Neural crest cell (in vitro differentiated cells): Measurements from ENCODE around the gene PRKAG2. TPM values are rescaled to one million over a fixed set of nuclear protein-coding genes. Genes with fewer than 3 reads are reported as not detected.

ENCODE experiments used
- DNase-seq: peaks from one replicate; pipeline ENCODE4 v3.0.0; 2021; ENCODE audit warnings: low read depth, mixed read lengths, low spot score
- H3K27ac Mint-ChIP-seq: one replicate; pipeline ENCODE4 v1.8.0; 2021; ENCODE audit warnings: mild to moderate bottlenecking, mixed read lengths; ENCODE audit not compliant: unreplicated experiment
- H3K27me3 Mint-ChIP-seq: 2 replicates; pipeline ENCODE4 v1.8.0; 2021; ENCODE audit warnings: low read depth, mild to moderate bottlenecking, mixed read lengths
- H3K36me3 Mint-ChIP-seq: 2 replicates; pipeline ENCODE4 v1.8.0; 2021; ENCODE audit warnings: low read depth, mild to moderate bottlenecking, mixed read lengths
- H3K4me1 Mint-ChIP-seq: 2 replicates; pipeline ENCODE4 v1.8.0; 2021; ENCODE audit warnings: mixed read lengths
- H3K4me3 Mint-ChIP-seq: one replicate; pipeline ENCODE4 v1.8.0; 2021; ENCODE audit warnings: mild to moderate bottlenecking, mixed read lengths
- H3K9me3 Mint-ChIP-seq: 2 replicates; pipeline ENCODE4 v1.8.0; 2021; ENCODE audit warnings: mixed read lengths
- CTCF ChIP-seq: fragments of 200-600 bp; sonication (generic); conservative IDR thresholded peaks from 2 replicates; pipeline ENCODE4 v1.5.0; 2021; ENCODE audit warnings: antibody characterized with exemption, mild to moderate bottlenecking
- total RNA-seq: library from RNA; stranded (reverse); gene quantifications from 2 replicates; pipeline ENCODE4 v1.2.1, GENCODE V29; 2021

Gene PRKAG2
- total RNA-seq, 1 donor from 2014 or later, result 12.5 TPM

GRCh38 chr7:151673216-151673615 lies 203.7 kb downstream of the PRKAG2 start:
- Mint-ChIP-seq H3K27ac (no peak overlapping the region), H3K36me3 (no peaks in the 10 kb centered on the region), H3K4me1 (peaks cover 5% of the 10 kb centered on the region)

GRCh38 chr7:151672716-151673115 lies 204.2 kb downstream of the PRKAG2 start:
- H3K36me3 Mint-ChIP-seq, result no peaks in the 10 kb centered on the region
- no peak for TF ChIP-seq CTCF
- H3K9me3 Mint-ChIP-seq, result peaks cover 5% of the 10 kb centered on the region
- peaks cover 5% of the 10 kb centered on the region for H3K4me1 Mint-ChIP-seq
- no peaks in the 10 kb centered on the region for H3K27me3 Mint-ChIP-seq
- H3K27ac Mint-ChIP-seq, result no peak overlapping the region
- no peak overlapping the region for H3K4me3 Mint-ChIP-seq
- DNase-seq, result no peak

More at GRCh38 chr7:151673216-151673615, 203.7 kb downstream of the PRKAG2 start:
- Mint-ChIP-seq H3K9me3 (peaks cover 3% of the 10 kb centered on the region), H3K27me3 (no peaks in the 10 kb centered on the region), H3K4me3 (no peak overlapping the region)
- DNase-seq, result no peak
- no peak for TF ChIP-seq CTCF

GRCh38 chr7:151671514-151671913 lies 205.4 kb downstream of the PRKAG2 start:
- DNase-seq, result no peak
- peaks cover 5% of the 10 kb centered on the region for H3K4me1 Mint-ChIP-seq
- H3K27ac Mint-ChIP-seq, result no peak overlapping the region

GRCh38 chr7:151669762-151670161 lies 207.2 kb downstream of the PRKAG2 start:
- H3K4me1 Mint-ChIP-seq, result peaks cover 5% of the 10 kb centered on the region
- no peak overlapping the region for H3K4me3 Mint-ChIP-seq
- peaks cover 5% of the 10 kb centered on the region for H3K9me3 Mint-ChIP-seq
- DNase-seq, result no peak
- no peaks in the 10 kb centered on the region for H3K27me3 Mint-ChIP-seq
- H3K27ac Mint-ChIP-seq, result no peak overlapping the region
- TF ChIP-seq CTCF, result no peak
- no peaks in the 10 kb centered on the region for H3K36me3 Mint-ChIP-seq

More at GRCh38 chr7:151671514-151671913, 205.4 kb downstream of the PRKAG2 start:
- Mint-ChIP-seq H3K9me3 (peaks cover 5% of the 10 kb centered on the region), H3K27me3 (no peaks in the 10 kb centered on the region), H3K4me3 (no peak overlapping the region), H3K36me3 (no peaks in the 10 kb centered on the region)
- TF ChIP-seq CTCF, result no peak

- TF ChIP-seq CTCF, result no peak
- DNase-seq, result no peak
- H3K4me1 Mint-ChIP-seq, result peaks cover 6% of the 10 kb centered on the region
- no peaks in the 10 kb centered on the region for H3K36me3 Mint-ChIP-seq
- peaks cover 5% of the 10 kb centered on the region for H3K9me3 Mint-ChIP-seq
- no peak overlapping the region for H3K27ac Mint-ChIP-seq
- no peaks in the 10 kb centered on the region for H3K27me3 Mint-ChIP-seq
- no peak overlapping the region for H3K4me3 Mint-ChIP-seq
Observed at GRCh38 chr7:151666886-151667285, 210.0 kb downstream of the PRKAG2 start.

- DNase-seq, result no peak
- TF ChIP-seq CTCF, result no peak
- Mint-ChIP-seq H3K36me3 (no peaks in the 10 kb centered on the region), H3K4me1 (peaks cover 6% of the 10 kb centered on the region), H3K27ac (no peak overlapping the region), H3K9me3 (peaks cover 5% of the 10 kb centered on the region), H3K4me3 (no peak overlapping the region), H3K27me3 (no peaks in the 10 kb centered on the region)
Observed at GRCh38 chr7:151665368-151665767, 211.5 kb downstream of the PRKAG2 start.
